ENCODE results near the gene FNDC3B.

DNA sequence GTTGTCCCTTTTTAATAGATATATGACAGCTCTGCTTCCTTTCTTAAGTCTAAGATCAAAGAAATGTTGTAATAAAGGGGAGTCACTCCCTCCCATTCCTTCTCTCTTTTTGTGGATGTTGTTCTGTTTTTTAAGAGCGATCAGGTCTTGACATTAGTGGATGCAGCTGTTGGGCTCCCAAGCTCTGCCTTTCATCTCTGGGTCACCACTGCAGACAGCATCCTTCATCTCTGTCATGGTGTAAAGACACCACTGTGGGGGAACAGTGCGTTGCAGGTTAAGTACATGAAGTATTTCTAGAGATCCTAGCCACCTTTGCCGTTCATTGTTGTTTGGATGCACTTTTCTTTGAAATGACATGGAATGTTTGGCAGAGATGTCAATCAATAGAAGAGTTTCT is 17.7 kb downstream of the FNDC3B start:
- TF ChIP-seq ZNF274 (IDR thresholded peaks at IDR 0.05; ENCODE audit: borderline replicate concordance, extremely low read depth, low read length) (no peak), CTCF (IDR thresholded peaks at IDR 0.05; ENCODE audit: control extremely low read depth in 1 of 3, insufficient read depth in 1 of 3, low read depth in 1 of 3, low read length in 3 of 3) (no peak), TCF12 (IDR thresholded peaks at IDR 0.05; ENCODE audit: low read depth, low read length) (no peak), SIN3A (conservative IDR thresholded peaks at IDR 0.05 in 1 of 2, IDR thresholded peaks at IDR 0.05 in 1 of 2; ENCODE audit: low read depth in 1 of 2, low read length in 2 of 2) (no peak), JUN (IDR thresholded peaks at IDR 0.05; ENCODE audit: low read depth, low read length) (no peak), NRF1 (IDR thresholded peaks at IDR 0.05; ENCODE audit: low read depth, low read length) (no peak)
- TF ChIP-seq, protein P1, sequence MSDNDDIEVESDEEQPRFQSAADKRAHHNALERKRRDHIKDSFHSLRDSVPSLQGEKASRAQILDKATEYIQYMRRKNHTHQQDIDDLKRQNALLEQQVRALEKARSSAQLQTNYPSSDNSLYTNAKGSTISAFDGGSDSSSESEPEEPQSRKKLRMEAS (IDR thresholded peaks at IDR 0.05), result no peak
- TF ChIP-seq, protein P2, sequence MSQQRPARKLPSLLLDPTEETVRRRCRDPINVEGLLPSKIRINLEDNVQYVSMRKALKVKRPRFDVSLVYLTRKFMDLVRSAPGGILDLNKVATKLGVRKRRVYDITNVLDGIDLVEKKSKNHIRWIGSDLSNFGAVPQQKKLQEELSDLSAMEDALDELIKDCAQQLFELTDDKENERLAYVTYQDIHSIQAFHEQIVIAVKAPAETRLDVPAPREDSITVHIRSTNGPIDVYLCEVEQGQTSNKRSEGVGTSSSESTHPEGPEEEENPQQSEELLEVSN (IDR thresholded peaks at IDR 0.05), result no peak
- TF ChIP-seq, protein P3, sequence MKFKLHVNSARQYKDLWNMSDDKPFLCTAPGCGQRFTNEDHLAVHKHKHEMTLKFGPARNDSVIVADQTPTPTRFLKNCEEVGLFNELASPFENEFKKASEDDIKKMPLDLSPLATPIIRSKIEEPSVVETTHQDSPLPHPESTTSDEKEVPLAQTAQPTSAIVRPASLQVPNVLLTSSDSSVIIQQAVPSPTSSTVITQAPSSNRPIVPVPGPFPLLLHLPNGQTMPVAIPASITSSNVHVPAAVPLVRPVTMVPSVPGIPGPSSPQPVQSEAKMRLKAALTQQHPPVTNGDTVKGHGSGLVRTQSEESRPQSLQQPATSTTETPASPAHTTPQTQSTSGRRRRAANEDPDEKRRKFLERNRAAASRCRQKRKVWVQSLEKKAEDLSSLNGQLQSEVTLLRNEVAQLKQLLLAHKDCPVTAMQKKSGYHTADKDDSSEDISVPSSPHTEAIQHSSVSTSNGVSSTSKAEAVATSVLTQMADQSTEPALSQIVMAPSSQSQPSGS (IDR thresholded peaks at IDR 0.05; ENCODE audit: low read length), result no peak
